ENCODE measurements around the gene IGF1R. TPM values are rescaled to one million over a fixed set of nuclear protein-coding genes. Genes with fewer than 3 reads are reported as not detected.

IGF1R gene
- total RNA-seq, 1 experiment from 2014 or later = 16.3 TPM

- ChIA-PET RAD21 (ENCODE audit: low non-redundant PET in 1 of 2, low total read pairs in 2 of 2, uncharacterized antibody in 2 of 2, unreplicated experiment in 2 of 2) (interaction anchor here in 1 of 2 experiments (0.7 kb wide), 1 partner anchor 236 kb away, joined by 4 read pairs; no protein-coding TSS in a partner anchor), POLR2A (no interaction called here), CTCF (interaction anchor here (1.5 kb wide), 1 partner anchor 385 kb away, joined by 3 read pairs; no protein-coding TSS in a partner anchor)
- BruUV-seq (replicated peaks) = no TSS peak
- Histone ChIP-seq H3K79me2 (ENCODE audit: insufficient read depth, low read length) (no peaks in the 10 kb centered on the region), H3K9me3 (ENCODE audit: control insufficient read depth in 1 of 2, insufficient read depth in 1 of 2, low read depth in 1 of 2, low read length in 2 of 2) (no peaks in the 10 kb centered on the region), H3K4me3 (replicated peaks in 1 of 2; ENCODE audit: low read depth in 1 of 2, low read length in 2 of 2) (no peak overlapping the region), H3K36me3 (ENCODE audit: control insufficient read depth in 1 of 2, insufficient read depth in 2 of 2, low read length in 2 of 2) (no peaks in the 10 kb centered on the region), H3K27ac (ENCODE audit: low read depth, low read length) (no peak overlapping the region), H4K20me1 (ENCODE audit: insufficient read depth) (no peaks in the 10 kb centered on the region), H3K9me2 (ENCODE audit: insufficient read depth) (no peaks in the 10 kb centered on the region), H3K4me1 (ENCODE audit: control insufficient read depth in 1 of 2, insufficient read depth in 2 of 2, low read length in 2 of 2) (peaks cover 0 to 11% of the 10 kb centered on the region in 2 experiments; a peak in 2 of 4 replicates), H3K9ac (ENCODE audit: low read length) (no peak overlapping the region), H2AFZ (ENCODE audit: low read depth, low read length, poor library complexity, severe bottlenecking) (no peak overlapping the region), H3K27me3 (ENCODE audit: insufficient read depth, low read length) (no peaks in the 10 kb centered on the region), H3K4me2 (ENCODE audit: low read length) (no peak overlapping the region)
- intact Hi-C loops (cut with micrococcal nuclease) = loop anchor here (5.0 to 10.0 kb wide), 2 partner anchors 151 to 461 kb away; no protein-coding TSS in a partner anchor
- no peak for TF ChIP-seq SRF (IDR thresholded peaks at IDR 0.05; ENCODE audit: low read depth)
- TF ChIP-seq, protein P1, sequence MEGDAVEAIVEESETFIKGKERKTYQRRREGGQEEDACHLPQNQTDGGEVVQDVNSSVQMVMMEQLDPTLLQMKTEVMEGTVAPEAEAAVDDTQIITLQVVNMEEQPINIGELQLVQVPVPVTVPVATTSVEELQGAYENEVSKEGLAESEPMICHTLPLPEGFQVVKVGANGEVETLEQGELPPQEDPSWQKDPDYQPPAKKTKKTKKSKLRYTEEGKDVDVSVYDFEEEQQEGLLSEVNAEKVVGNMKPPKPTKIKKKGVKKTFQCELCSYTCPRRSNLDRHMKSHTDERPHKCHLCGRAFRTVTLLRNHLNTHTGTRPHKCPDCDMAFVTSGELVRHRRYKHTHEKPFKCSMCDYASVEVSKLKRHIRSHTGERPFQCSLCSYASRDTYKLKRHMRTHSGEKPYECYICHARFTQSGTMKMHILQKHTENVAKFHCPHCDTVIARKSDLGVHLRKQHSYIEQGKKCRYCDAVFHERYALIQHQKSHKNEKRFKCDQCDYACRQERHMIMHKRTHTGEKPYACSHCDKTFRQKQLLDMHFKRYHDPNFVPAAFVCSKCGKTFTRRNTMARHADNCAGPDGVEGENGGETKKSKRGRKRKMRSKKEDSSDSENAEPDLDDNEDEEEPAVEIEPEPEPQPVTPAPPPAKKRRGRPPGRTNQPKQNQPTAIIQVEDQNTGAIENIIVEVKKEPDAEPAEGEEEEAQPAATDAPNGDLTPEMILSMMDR (IDR thresholded peaks at IDR 0.05 in 2 of 3, conservative IDR thresholded peaks at IDR 0.05 in 1 of 3; ENCODE audit: borderline replicate concordance in 1 of 3, insufficient read depth in 1 of 3, low read depth in 2 of 3, low read length in 2 of 3) = no peak
- TF ChIP-seq ZNF274 (IDR thresholded peaks at IDR 0.05; ENCODE audit: low read depth, low read length) = no peak
- no peak for TF ChIP-seq YY1 (IDR thresholded peaks at IDR 0.05; ENCODE audit: extremely low read depth, insufficient replicate concordance, low read depth, low read length)
- TF ChIP-seq FOSL1 (IDR thresholded peaks at IDR 0.05; ENCODE audit: low read depth) = no peak
- TF ChIP-seq CBX3 (IDR thresholded peaks at IDR 0.05; ENCODE audit: low read depth) = no peak
- no peak for TF ChIP-seq RAD21 (IDR thresholded peaks at IDR 0.05; ENCODE audit: low read depth)
- no peak for TF ChIP-seq ELF1 (IDR thresholded peaks at IDR 0.05; ENCODE audit: borderline replicate concordance, low read depth)
- TF ChIP-seq POLR2AphosphoS5 (IDR thresholded peaks at IDR 0.05; ENCODE audit: low read depth, low read length) = no peak
- TF ChIP-seq CEBPB (IDR thresholded peaks at IDR 0.05; ENCODE audit: low read depth) = no peak
- TF ChIP-seq ZFX (IDR thresholded peaks at IDR 0.05) = no peak
- no peak for TF ChIP-seq EGR1 (IDR thresholded peaks at IDR 0.05; ENCODE audit: low read depth)
- TF ChIP-seq EZH2 (IDR thresholded peaks at IDR 0.05) = no peak
- TF ChIP-seq ATF3 (IDR thresholded peaks at IDR 0.05) = no peak
- no peak for TF ChIP-seq EZH2phosphoT487 (IDR thresholded peaks at IDR 0.05; ENCODE audit: borderline replicate concordance)
- no peak for DNase-seq (ENCODE audit: low read depth, low spot score)
- no peak for ATAC-seq
Measured at GRCh38 chr15:98903377-98904018, 255.2 kb downstream of the IGF1R start.
